Central memory CD4-positive, alpha-beta T cell (primary cell): ENCODE data around the gene MCAT.

Experiments used
- DNase-seq: peaks from one replicate; pipeline ENCODE4 v3.0.0; 2022

Gene MCAT

DNA sequence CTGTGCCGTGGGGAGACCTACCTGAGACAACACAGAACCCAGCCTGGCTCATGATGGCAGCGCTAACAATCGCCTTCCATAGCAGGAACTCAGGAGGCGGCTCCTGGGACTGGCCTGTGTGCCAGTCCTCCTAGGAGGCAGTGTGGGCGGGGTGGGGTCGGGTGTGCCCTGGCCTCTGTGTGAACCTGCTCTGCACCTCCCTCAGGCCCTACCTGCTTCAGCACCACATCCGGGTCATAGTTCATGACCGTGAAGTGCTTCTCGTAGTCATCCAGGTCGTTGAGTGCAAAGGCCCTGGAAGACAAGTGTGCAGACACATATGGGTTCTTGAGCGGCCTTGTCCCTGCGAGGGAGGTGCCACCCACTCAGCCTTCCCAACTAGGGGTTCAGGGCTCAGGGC lies 28.4 kb upstream of the MCAT start:
- no peak for DNase-seq

DNA sequence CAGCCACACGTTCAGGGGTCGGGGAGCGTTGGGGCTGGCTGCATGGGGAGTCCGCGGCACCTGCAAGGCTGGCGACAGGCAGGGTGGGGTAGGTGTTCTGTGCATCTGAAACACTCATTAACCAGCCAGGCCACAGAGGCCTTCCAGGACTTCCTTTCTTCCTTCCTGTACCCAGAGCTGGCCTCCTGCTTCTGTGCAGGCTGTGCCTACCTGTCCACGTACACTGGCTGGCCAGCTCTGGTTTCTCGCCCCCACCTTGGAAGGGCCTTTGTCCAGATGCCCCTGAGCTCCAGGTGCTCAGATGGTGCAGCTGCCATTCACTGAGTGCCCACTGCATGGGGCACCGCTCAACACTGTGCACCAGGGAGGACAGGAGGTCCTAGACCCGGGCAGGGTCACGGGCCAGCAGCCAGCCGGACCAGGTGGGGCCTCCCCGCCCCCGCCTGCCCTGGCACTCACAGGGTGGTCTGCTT lies 27.9 kb upstream of the MCAT start:
- DNase-seq = no peak

- no peak for DNase-seq
Measured at GRCh38 chr22:43170131-43170480, 26.9 kb upstream of the MCAT start.

GRCh38 chr22:43169310-43170130 lies 26.3 kb upstream of the MCAT start:
- DNase-seq = no peak

DNA sequence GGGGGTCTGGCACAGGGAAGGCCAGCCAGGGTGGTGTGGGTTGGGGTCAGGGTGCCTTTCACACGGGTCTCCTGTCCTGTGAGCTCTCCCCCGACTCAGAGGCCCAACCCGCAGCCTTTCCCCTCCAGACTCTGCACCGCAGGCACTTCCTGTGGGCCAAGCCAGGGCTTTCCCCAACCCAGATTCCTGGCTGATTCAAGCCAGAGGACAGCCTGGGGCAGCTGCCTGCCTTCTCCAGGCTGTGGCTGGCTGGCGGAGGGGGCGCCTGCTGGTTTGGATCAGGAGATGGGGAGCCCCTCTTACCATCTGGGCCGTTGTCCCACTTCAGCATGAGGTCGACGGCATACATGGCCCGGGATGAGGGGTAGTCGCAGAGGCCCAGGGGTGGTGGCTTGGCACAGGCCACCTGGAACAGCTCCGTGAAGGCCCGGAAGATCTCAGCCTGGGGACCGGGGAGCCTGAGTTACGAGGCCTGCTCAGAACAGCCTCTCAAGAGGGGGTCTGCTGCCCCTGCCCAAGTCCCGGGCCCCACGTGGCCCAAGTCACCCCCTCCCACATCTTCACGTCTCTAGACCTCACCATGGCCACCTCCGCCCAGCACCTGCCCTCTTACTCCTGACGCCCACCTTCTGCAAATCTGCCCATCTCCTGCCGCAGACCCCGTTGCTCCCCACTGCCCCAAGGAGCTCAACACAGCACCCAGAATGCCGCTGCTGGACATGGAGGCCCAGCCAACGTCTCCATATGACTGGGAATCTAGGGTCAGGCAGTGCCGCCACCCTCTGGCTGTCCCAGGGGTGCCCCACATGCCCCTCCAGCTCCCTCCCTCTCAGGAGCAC lies 25.5 kb upstream of the MCAT start:
- no peak for DNase-seq

- DNase-seq = no peak
Measured at GRCh38 chr22:43167001-43167589, 23.9 kb upstream of the MCAT start.

GRCh38 chr22:43166132-43166930 lies 23.1 kb upstream of the MCAT start:
- DNase-seq = no peak

GRCh38 chr22:43164636-43165035 lies 21.4 kb upstream of the MCAT start:
- no peak for DNase-seq

GRCh38 chr22:43163241-43163795 lies 20.1 kb upstream of the MCAT start:
- DNase-seq = no peak

GRCh38 chr22:43162412-43163150 lies 19.4 kb upstream of the MCAT start:
- DNase-seq = no peak

- DNase-seq = no peak
Measured at GRCh38 chr22:43160497-43161126, 17.4 kb upstream of the MCAT start.

- DNase-seq = no peak
Measured at GRCh38 chr22:43159484-43160178, 16.4 kb upstream of the MCAT start.

- DNase-seq = no peak
Measured at GRCh38 chr22:43158778-43159483, 15.7 kb upstream of the MCAT start.

DNA sequence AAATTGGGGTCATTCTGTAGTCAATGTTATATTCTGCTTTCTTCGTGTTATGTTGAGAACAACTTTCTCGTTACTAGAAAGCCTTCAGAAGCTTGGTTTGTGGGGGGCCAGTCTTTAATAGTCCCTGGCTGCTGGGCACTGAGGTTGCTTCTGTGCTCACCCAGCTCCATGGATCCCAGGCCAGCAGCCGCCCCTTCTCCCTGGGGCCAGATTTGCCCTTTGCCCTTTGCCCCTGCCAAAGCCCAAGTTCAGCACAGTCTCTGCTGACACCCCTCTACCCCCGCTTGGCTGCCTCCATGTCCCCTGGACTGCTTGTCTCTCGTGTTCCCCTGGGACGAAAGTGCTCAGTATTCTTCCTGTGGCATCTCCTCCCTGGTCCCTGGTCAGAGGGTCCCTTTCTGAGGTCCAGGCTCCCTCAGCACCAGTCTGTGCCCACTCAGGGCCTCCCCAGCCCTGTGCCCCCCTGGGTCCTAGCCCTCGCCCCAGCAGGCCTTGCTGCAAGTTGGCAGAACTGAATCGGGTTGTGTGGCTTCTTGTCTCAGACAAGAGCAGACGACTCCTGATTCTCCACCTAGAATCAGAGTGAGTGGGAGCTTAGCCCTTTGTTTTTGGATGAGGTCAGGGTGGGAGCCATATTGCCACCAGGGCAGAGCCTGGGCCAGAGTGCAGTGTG lies 14.8 kb upstream of the MCAT start:
- DNase-seq = no peak

GRCh38 chr22:43156413-43156812 lies 13.2 kb upstream of the MCAT start:
- no peak for DNase-seq

DNA sequence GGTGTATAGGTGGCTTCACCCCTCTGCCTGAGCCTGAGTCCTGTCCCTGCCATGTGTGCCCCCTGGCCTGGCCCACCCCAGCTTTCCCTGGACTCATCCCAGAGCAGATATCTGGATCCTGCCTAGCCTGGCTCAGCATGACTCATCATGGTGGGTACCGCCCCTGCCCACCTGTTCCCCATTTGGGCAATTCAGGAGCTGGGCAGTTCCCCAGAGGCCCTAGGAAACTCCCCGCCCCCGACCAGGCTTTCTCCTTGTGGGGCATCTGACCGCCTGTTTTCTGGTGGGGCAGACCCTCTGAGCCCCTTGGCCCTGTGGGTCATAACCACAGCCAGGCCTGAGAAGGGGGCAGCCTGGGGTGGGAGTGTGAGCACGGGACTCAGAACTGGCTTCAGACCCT lies 12.6 kb upstream of the MCAT start:
- no peak for DNase-seq

GRCh38 chr22:43154887-43155536 lies 11.8 kb upstream of the MCAT start:
- DNase-seq = no peak

DNA sequence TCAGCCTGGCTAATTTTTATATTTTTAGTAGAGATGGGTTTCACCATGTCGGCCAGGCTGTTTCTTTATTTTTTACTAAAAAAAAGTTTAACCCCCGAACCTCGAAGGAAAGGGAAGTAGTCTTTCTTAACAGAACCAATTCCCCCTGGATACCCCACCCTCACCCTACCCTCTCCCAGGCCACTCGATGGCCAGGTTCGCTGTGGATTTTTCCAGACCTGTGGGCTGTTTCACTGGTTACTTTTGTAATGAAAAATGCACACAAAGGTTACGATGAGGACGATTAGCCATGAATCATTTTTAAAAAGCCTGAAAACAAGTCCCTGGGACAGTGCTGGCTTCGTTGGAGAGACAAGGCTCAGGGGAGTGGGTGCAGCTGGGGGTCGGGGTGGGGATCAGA lies 10.7 kb upstream of the MCAT start:
- DNase-seq = no peak
